SK-N-SH (cell line): Measurements from ENCODE around the gene CNTNAP2.

Experiments
- GABPA ChIP-seq: IDR thresholded peaks from 2 replicates; pipeline ENCODE4 v1.4.0; 2012; ENCODE audit warnings: low read depth, mild to moderate bottlenecking
- POLR2AphosphoS5 ChIP-seq: IDR thresholded peaks from 2 replicates; pipeline ENCODE4 v1.6.1; 2012; ENCODE audit warnings: low read depth, low read length
- SIN3A ChIP-seq: IDR thresholded peaks from 2 replicates; pipeline ENCODE4 v1.6.1; 2012; ENCODE audit warnings: low read depth, mild to moderate bottlenecking, low read length, moderate library complexity, borderline replicate concordance
- TF ChIP-seq, protein P1 (sequence below): fragments of 200-600 bp; sonication (generic); IDR thresholded peaks from 2 replicates; pipeline ENCODE4 v1.6.1; 2017; ENCODE audit warnings: antibody characterized with exemption, mild to moderate bottlenecking, moderate library complexity
- TF ChIP-seq, protein P2 (sequence below): IDR thresholded peaks from 2 replicates; pipeline ENCODE4 v1.6.1; 2012; ENCODE audit warnings: mild to moderate bottlenecking, low read depth, low read length, moderate library complexity

DNA sequence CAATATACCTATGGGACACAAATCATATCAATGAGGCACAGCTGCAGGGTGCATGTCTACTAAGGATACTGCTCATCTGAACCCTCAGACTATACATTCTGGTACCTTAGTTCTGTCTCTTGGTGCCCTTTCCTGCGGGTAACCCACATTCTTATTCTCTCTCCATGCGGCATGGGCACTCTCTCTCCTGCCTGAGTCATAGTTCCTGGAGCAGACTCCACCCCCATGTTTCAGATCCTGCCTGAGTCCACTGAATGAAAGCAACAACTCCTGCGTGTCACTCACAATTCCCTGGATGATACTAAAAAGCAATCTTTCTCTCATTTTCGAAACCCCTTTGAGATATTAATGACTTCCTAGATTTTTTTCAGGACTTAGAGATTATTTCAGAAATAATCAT is 1820.8 kb downstream of the CNTNAP2 start:
- TF ChIP-seq, protein P1, sequence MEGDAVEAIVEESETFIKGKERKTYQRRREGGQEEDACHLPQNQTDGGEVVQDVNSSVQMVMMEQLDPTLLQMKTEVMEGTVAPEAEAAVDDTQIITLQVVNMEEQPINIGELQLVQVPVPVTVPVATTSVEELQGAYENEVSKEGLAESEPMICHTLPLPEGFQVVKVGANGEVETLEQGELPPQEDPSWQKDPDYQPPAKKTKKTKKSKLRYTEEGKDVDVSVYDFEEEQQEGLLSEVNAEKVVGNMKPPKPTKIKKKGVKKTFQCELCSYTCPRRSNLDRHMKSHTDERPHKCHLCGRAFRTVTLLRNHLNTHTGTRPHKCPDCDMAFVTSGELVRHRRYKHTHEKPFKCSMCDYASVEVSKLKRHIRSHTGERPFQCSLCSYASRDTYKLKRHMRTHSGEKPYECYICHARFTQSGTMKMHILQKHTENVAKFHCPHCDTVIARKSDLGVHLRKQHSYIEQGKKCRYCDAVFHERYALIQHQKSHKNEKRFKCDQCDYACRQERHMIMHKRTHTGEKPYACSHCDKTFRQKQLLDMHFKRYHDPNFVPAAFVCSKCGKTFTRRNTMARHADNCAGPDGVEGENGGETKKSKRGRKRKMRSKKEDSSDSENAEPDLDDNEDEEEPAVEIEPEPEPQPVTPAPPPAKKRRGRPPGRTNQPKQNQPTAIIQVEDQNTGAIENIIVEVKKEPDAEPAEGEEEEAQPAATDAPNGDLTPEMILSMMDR, result no peak
- TF ChIP-seq POLR2AphosphoS5 (no peak), SIN3A (no peak), GABPA (no peak)
- TF ChIP-seq, protein P2, sequence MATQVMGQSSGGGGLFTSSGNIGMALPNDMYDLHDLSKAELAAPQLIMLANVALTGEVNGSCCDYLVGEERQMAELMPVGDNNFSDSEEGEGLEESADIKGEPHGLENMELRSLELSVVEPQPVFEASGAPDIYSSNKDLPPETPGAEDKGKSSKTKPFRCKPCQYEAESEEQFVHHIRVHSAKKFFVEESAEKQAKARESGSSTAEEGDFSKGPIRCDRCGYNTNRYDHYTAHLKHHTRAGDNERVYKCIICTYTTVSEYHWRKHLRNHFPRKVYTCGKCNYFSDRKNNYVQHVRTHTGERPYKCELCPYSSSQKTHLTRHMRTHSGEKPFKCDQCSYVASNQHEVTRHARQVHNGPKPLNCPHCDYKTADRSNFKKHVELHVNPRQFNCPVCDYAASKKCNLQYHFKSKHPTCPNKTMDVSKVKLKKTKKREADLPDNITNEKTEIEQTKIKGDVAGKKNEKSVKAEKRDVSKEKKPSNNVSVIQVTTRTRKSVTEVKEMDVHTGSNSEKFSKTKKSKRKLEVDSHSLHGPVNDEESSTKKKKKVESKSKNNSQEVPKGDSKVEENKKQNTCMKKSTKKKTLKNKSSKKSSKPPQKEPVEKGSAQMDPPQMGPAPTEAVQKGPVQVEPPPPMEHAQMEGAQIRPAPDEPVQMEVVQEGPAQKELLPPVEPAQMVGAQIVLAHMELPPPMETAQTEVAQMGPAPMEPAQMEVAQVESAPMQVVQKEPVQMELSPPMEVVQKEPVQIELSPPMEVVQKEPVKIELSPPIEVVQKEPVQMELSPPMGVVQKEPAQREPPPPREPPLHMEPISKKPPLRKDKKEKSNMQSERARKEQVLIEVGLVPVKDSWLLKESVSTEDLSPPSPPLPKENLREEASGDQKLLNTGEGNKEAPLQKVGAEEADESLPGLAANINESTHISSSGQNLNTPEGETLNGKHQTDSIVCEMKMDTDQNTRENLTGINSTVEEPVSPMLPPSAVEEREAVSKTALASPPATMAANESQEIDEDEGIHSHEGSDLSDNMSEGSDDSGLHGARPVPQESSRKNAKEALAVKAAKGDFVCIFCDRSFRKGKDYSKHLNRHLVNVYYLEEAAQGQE, result no peak
